Measurements from ENCODE around the gene ANKLE1. TPM values are rescaled to one million over a fixed set of nuclear protein-coding genes. Genes with fewer than 3 reads are reported as not detected.

Gene ANKLE1, protein sequence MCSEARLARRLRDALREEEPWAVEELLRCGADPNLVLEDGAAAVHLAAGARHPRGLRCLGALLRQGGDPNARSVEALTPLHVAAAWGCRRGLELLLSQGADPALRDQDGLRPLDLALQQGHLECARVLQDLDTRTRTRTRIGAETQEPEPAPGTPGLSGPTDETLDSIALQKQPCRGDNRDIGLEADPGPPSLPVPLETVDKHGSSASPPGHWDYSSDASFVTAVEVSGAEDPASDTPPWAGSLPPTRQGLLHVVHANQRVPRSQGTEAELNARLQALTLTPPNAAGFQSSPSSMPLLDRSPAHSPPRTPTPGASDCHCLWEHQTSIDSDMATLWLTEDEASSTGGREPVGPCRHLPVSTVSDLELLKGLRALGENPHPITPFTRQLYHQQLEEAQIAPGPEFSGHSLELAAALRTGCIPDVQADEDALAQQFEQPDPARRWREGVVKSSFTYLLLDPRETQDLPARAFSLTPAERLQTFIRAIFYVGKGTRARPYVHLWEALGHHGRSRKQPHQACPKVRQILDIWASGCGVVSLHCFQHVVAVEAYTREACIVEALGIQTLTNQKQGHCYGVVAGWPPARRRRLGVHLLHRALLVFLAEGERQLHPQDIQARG
- total RNA-seq (under 1 TPM; 0.45 to 0.55 TPM), polyA plus RNA-seq (ENCODE audit: insufficient read length in 6 of 6) (1 to 10 TPM; 1.2 to 2.4 (median 1.8) TPM)
- long read RNA-seq, donor 1: 0 reads
- long read RNA-seq, donor 2: 0 reads
- long read RNA-seq, donor 3: 0 reads
- long read RNA-seq, donor 4: 0 reads
- long read RNA-seq, donor 5: 0 reads
- long read RNA-seq, donor 6: 0 reads
- long read RNA-seq, donor 7: 0 reads
- long read RNA-seq, donor 8, partial matches to known transcripts: 0 of 1 reads
- long read RNA-seq, donor 8, other reads (novel, unspliced or antisense): 0 of 1 reads
- long read RNA-seq, donor 9: 0 reads
- long read RNA-seq, donor 10: 0 reads
- long read RNA-seq, donor 11: 0 reads
- long read RNA-seq, donor 12: 0 reads

GRCh38 chr19:17281391-17282304, at the start of gene ANKLE1:
TSS of gene ANKLE1 (plus strand) at chr19:17281901. CDS start at chr19:17281921, 20 bp downstream.
- peaks cover 11 to 24% of the 10 kb centered on the region in 2 donors for H3K4me1 ChIP-seq
- peak in 1 of 4 donors; percentile 86 for DNase-seq
- no peak within 1 kb of the TSS for H3K27ac ChIP-seq
- no peak for TF ChIP-seq CTCF (IDR thresholded peaks at IDR 0.05)
- ATAC-seq: peak; percentile 42
- intact Hi-C loops (cut with DNase I): loop anchor here in 1 of 2 donors (5.0 to 10.0 kb wide), 2 partner anchors 77 to 214 kb away; no protein-coding TSS in a partner anchor
- peaks cover 0 to 25% of the 10 kb centered on the region in 2 donors for H3K27me3 ChIP-seq
- peak within 1 kb of the TSS; percentile 25 to 51 for H3K4me3 ChIP-seq
- peaks cover 0 to 27% of the 10 kb centered on the region in 2 donors for H3K36me3 ChIP-seq
- no peaks in the 10 kb centered on the region for H3K9me3 ChIP-seq

- no peak for DNase-seq
- H3K27ac ChIP-seq: no peak overlapping the region
- H3K4me1 ChIP-seq: peaks cover 18 to 33% of the 10 kb centered on the region in 2 donors
- peaks cover 0 to 48% of the 10 kb centered on the region in 2 donors for H3K36me3 ChIP-seq
- TF ChIP-seq CTCF (IDR thresholded peaks at IDR 0.05): no peak
- intact Hi-C loops (cut with DNase I): no loop called here
- H3K9me3 ChIP-seq: no peaks in the 10 kb centered on the region
- H3K4me3 ChIP-seq: no peak overlapping the region
- no peaks in the 10 kb centered on the region for H3K27me3 ChIP-seq
- no peak for ATAC-seq
These were observed 49.4 kb upstream of the ANKLE1 start for GRCh38 chr19:17232258-17232657.

DNA sequence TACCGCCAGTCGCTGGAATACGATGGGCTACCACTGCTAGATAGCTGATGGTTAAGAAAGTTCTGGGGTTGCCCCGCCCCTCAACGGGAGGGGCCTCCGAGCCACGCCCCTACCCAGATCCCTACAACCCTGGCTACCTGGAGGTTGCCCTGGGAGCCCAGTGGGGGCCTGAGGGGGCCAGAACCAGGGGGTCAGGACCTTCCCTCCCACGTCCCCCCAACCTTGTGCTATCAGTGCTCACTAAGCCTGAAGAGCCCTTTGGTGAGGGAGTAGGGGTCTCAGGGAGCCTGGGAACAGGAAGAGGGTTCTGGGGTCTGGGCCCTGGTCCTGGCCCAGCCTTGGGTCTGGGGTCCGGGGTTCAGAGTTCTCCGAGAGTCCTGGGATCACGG, 46.8 kb upstream of the ANKLE1 start:
- TF ChIP-seq CTCF (IDR thresholded peaks at IDR 0.05): no peak
- peak overlapping the region; percentile 41 to 53 for H3K4me3 ChIP-seq
- H3K27ac ChIP-seq: peak overlapping the region; percentile 69 to 72
- intact Hi-C loops (cut with DNase I): no loop called here
- peak in 2 of 4 donors; percentile 57 to 89 for DNase-seq
- H3K9me3 ChIP-seq: no peaks in the 10 kb centered on the region
- H3K36me3 ChIP-seq: peaks cover 0 to 40% of the 10 kb centered on the region in 2 donors
- H3K4me1 ChIP-seq: peaks cover 18 to 27% of the 10 kb centered on the region in 2 donors
- ATAC-seq: peak; percentile 80
- H3K27me3 ChIP-seq: no peaks in the 10 kb centered on the region

DNA sequence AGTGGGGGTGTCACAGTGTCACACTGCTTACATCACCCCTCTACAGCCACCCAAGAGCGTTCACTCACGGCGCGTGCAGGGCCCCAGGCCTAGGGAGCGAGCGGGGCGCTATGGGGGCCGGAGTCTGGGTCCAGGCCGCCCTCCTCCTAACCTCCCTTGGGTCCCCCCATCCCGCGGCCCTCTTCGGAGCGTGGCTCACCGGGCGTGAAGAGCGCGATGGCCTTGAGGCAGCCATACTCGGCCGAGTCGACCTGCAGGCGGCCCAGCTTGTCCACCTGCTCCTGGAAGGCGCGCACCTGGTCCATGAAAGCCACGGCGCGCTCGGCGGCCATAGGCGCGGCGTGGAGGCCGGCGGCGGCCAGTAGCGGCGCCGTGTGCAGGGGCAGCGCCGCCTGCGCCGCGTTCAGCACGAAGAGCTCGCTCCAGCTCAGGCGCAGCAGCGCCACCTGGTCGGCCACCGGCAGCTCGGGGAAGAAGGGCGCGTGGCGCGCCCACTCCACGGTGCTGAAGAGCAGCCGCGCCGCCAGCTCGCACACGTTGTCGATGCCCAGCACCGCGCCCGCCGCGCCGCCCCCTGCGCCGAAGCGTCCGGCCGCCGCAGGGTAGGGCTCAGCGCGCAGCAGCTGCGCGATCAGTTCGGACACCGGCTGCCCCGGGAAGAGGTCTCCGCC, 46.3 kb upstream of the ANKLE1 start:
- TF ChIP-seq CTCF (IDR thresholded peaks at IDR 0.05): peak; percentile 27 to 46
- Histone ChIP-seq H3K4me3 (peak overlapping the region; percentile 41 to 53), H3K36me3 (peaks cover 0 to 43% of the 10 kb centered on the region in 2 donors), H3K27me3 (no peaks in the 10 kb centered on the region), H3K9me3 (no peaks in the 10 kb centered on the region), H3K4me1 (peaks cover 18 to 27% of the 10 kb centered on the region in 2 donors), H3K27ac (peak overlapping the region; percentile 69 to 72)
- intact Hi-C loops (cut with DNase I): no loop called here
- DNase-seq (peak; percentile 64 to 95 (median 82)), ATAC-seq (peak; percentile 89)

All from left lung (tissue), 14 donors.